HUES6 (cell line): Measurements from ENCODE around the gene NDUFA13.

ENCODE experiments used
- H3K27ac ChIP-seq: 2 replicates; pipeline ENCODE4 v1.7.0; 2013; ENCODE audit warnings: low read depth, mild to moderate bottlenecking, low read length, inconsistent platforms
- H3K27me3 ChIP-seq: 2 replicates; pipeline ENCODE4 v1.6.1; 2013; ENCODE audit warnings: low read length; ENCODE audit not compliant: control insufficient read depth, insufficient read depth
- H3K36me3 ChIP-seq: 2 replicates; pipeline ENCODE4 v1.6.1; 2013; ENCODE audit warnings: low read length; ENCODE audit not compliant: control insufficient read depth, insufficient read depth
- H3K4me1 ChIP-seq: 2 replicates; pipeline ENCODE4 v1.6.1; 2013; ENCODE audit warnings: low read length; ENCODE audit not compliant: control insufficient read depth, insufficient read depth
- H3K4me3 ChIP-seq: 2 replicates; pipeline ENCODE4 v1.5.1; 2013; ENCODE audit warnings: low read depth, low read length
- H3K9ac ChIP-seq: one replicate; pipeline ENCODE4 v1.6.1; 2013; ENCODE audit warnings: mild to moderate bottlenecking, low read length
- H3K9me3 ChIP-seq: 2 replicates; pipeline ENCODE4 v1.6.1; 2013; ENCODE audit warnings: low read depth, low read length; ENCODE audit not compliant: control insufficient read depth, insufficient read depth

NDUFA13 gene

GRCh38 chr19:19514881-19515641, 964 bp upstream of the NDUFA13 start, which contains the start of gene TSSK6:
TSS of gene TSSK6 (minus strand) at chr19:19515548. CDS start at chr19:19515427, 121 bp downstream.
- peak within 1 kb of the TSS; percentile 93 for H3K9ac ChIP-seq
- peak within 1 kb of the TSS; percentile 80 for H3K4me3 ChIP-seq
- H3K9me3 ChIP-seq: no peaks in the 10 kb centered on the region
- H3K36me3 ChIP-seq: peaks cover 11% of the 10 kb centered on the region
- H3K4me1 ChIP-seq: peaks cover 7% of the 10 kb centered on the region
- no peaks in the 10 kb centered on the region for H3K27me3 ChIP-seq
- peak within 1 kb of the TSS; percentile 61 for H3K27ac ChIP-seq

DNA sequence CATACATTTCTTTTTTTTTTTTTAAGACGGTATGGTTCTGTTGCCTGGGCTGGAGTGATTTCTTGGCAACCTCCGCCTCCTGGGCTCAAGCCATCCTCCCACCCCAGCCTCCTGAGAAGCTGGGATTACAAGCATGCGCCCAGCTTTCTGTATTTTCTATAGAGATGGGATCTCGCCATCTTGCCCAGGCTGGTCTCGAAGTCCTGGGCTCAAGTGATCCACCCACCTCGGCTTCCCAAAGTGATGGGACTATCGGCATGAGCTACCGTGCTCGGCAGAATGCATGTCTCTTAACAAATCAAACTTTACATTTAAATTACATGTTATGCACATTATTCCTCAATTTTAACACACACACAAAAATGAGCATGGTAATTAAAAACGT, 1.2 kb downstream of the NDUFA13 start:
- H3K36me3 ChIP-seq: peaks cover 21% of the 10 kb centered on the region
- H3K4me1 ChIP-seq: peaks cover 7% of the 10 kb centered on the region
- H3K27me3 ChIP-seq: no peaks in the 10 kb centered on the region
- no peaks in the 10 kb centered on the region for H3K9me3 ChIP-seq
- H3K4me3 ChIP-seq: peak overlapping the region; percentile 80; the same call in 1 of the 2 replicates
- no peak overlapping the region for H3K9ac ChIP-seq
- H3K27ac ChIP-seq: no peak overlapping the region

DNA sequence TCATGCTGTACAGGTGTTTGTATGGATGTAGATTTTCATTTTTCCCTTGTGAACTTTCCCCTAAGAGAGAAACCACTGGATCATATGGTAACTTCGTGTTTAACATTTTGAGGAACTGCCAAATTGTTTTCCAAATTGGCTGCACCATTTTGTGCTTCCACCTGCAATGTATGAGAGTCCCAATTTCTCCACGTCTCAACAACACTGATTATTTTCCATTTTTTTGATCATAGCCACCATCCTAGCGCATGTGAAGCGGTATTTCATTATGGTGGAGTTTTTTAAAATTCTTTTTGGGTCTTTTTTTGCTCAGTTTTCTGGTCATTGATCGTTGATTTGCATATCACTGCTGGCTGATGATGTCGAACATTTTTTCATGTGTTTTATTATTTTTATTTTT, 5.0 kb downstream of the NDUFA13 start:
- H3K9me3 ChIP-seq: no peaks in the 10 kb centered on the region
- peaks cover 2% of the 10 kb centered on the region; the same call in 1 of the 2 replicates for H3K4me1 ChIP-seq
- no peak overlapping the region for H3K4me3 ChIP-seq
- peaks cover 31% of the 10 kb centered on the region for H3K36me3 ChIP-seq
- no peaks in the 10 kb centered on the region for H3K27me3 ChIP-seq
- H3K27ac ChIP-seq: no peak overlapping the region
- no peak overlapping the region for H3K9ac ChIP-seq

GRCh38 chr19:19523177-19523576, 7.2 kb downstream of the NDUFA13 start:
- peaks cover 49% of the 10 kb centered on the region for H3K36me3 ChIP-seq
- H3K9ac ChIP-seq: no peak overlapping the region
- H3K27ac ChIP-seq: no peak overlapping the region
- H3K4me1 ChIP-seq: peaks cover 7% of the 10 kb centered on the region; the same call in 1 of the 2 replicates
- H3K4me3 ChIP-seq: no peak overlapping the region
- no peaks in the 10 kb centered on the region for H3K27me3 ChIP-seq
- H3K9me3 ChIP-seq: no peaks in the 10 kb centered on the region

- Histone ChIP-seq H3K27me3 (no peaks in the 10 kb centered on the region), H3K9ac (no peak overlapping the region), H3K36me3 (peaks cover 51% of the 10 kb centered on the region), H3K9me3 (no peaks in the 10 kb centered on the region), H3K4me1 (peaks cover 7% of the 10 kb centered on the region; the same call in 1 of the 2 replicates), H3K4me3 (no peak overlapping the region), H3K27ac (no peak overlapping the region)
Measured at GRCh38 chr19:19524053-19524452, 8.0 kb downstream of the NDUFA13 start.

DNA sequence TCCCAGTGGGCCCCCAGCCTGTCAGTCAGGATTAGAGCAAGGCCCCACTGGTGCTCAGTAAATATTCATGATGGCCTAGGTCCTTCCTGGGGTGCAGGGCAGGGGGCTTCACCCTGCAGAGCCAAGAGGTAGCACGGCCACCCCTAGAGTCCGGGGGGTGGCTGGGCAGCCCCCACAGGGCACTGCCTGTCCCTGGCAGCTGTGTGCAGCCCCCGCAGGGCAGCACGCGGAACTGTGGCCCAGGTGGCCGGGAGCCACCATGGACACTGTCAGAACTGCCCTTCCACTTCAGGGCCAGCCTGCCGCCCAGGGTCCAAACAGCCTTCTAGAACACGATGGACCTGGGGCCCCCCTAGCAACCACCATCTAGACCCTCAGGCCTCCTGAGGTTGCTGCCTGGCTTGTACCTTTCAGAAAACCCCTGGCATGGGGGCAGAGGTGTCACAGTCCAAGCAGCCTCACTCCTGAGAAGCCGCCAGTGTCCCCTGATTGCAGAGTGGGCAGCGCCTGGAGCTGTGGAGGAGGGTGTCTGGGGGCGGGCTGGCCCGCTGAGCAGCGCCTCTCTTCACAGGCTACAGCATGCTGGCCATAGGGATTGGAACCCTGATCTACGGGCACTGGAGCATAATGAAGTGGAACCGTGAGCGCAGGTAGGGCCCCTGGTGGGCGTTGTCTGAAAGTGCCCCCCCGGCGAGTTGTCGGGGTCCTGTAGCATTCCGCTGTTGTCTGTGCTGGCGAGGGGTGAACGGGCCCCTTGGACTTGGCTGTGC, 9.8 kb downstream of the NDUFA13 start:
- Histone ChIP-seq H3K36me3 (peaks cover 34% of the 10 kb centered on the region), H3K4me3 (no peak overlapping the region), H3K9ac (no peak overlapping the region), H3K27ac (0 out of 2 replicates have a peak overlapping the region, but pooled peaks have one; percentile 23), H3K4me1 (peaks cover 10% of the 10 kb centered on the region), H3K9me3 (no peaks in the 10 kb centered on the region), H3K27me3 (no peaks in the 10 kb centered on the region)

DNA sequence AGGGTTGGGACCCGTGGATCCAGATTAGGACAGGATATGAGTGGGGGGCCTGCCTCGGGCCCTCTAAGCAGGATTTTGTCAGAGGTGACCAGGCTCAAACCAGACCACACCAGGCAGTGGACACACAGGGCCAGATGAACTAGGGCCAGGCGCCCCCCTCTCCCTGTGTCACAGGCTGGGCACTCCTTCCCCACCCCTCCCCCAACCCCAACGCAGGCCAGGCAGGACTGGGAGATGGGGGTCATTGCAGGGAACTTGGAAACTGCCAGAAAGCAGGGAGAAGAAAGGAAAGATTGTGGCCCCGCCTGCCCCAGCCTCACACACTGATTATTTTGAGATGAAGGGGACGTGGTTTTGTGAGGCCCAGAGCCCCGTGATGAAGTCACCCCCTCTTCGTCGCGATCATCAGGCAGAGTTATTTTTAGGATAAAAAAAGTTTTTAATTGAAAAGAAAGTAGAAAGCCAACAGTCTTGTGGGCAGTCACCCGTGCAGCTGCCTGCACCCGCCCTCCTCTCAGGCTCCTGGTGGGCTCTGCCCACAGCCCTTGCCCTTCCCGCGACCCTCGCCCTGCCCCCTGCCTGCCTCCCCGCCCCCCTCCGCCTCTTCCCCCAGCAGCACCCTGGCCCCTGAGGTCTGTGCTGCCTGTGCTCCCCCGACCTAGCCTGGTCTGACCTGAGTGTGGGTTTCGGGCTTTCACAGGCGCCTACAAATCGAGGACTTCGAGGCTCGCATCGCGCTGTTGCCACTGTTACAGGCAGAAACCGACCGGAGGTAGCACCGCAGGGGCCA, 10.8 kb downstream of the NDUFA13 start:
- Histone ChIP-seq H3K4me1 (peaks cover 10% of the 10 kb centered on the region), H3K36me3 (peaks cover 31% of the 10 kb centered on the region)

DNA sequence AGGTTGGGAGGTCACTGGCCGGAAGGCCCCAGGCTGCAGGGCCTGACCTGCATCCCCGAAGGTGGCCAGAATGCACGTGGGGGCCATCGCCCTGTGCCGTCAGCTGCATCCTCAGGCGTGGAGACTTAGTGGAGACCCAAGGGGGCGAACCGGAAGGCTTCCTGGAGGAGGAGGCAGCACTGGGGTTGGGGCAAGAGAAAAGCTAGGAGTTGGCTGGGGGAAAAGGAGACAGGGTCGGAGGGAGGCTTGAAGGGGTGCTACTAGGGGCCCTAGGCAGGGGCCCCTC, 11.3 kb downstream of the NDUFA13 start:
- H3K27ac ChIP-seq: no peak overlapping the region

More for the DNA sequence above, 10.8 kb downstream of the NDUFA13 start:
- Histone ChIP-seq H3K9me3 (no peaks in the 10 kb centered on the region), H3K9ac (no peak overlapping the region), H3K27ac (no peak overlapping the region), H3K4me3 (no peak overlapping the region), H3K27me3 (no peaks in the 10 kb centered on the region)

GRCh38 chr19:19527674-19528625, 11.9 kb downstream of the NDUFA13 start:
- Histone ChIP-seq H3K27me3 (no peaks in the 10 kb centered on the region), H3K9ac (no peak overlapping the region), H3K4me1 (peaks cover 14% of the 10 kb centered on the region), H3K4me3 (no peak overlapping the region), H3K36me3 (peaks cover 28% of the 10 kb centered on the region), H3K27ac (no peak overlapping the region), H3K9me3 (no peaks in the 10 kb centered on the region)

More for the DNA sequence above, 11.3 kb downstream of the NDUFA13 start:
- H3K4me1 ChIP-seq: peaks cover 10% of the 10 kb centered on the region
- H3K4me3 ChIP-seq: no peak overlapping the region
- H3K36me3 ChIP-seq: peaks cover 31% of the 10 kb centered on the region
- H3K9ac ChIP-seq: no peak overlapping the region
- no peaks in the 10 kb centered on the region for H3K9me3 ChIP-seq
- H3K27me3 ChIP-seq: no peaks in the 10 kb centered on the region
